ENCODE data around the gene KRT2. TPM values are rescaled to one million over a fixed set of nuclear protein-coding genes. Genes with fewer than 3 reads are reported as not detected.

The KRT2 gene
- total and polyA plus RNA-seq, 10 of the 15 experiments (the other 5 are each of a cell fraction or from before 2014, with no cell fraction given): 0.08 to 0.12 TPM; not detected in 8

DNA sequence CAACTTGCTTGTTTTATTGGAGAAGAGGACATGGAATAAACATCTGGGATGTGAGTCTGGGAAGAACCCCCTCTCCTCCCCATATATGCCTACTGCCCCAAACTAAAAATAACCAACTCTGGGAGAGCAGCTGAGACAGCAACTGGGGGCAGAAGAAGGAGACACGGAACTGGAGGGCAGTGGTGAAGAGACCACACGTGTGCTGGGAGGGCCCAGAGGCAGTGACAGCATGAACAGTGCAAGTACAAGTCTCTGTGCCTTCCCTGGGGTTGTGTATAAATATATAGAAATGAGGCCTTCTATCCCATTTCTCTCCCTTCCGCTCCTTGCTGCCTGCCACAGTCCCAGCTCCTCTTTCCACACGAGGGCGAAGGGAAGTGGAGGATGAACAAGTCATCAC, 29.7 kb downstream of the KRT2 start (continued):
- TF ChIP-seq, protein P1, sequence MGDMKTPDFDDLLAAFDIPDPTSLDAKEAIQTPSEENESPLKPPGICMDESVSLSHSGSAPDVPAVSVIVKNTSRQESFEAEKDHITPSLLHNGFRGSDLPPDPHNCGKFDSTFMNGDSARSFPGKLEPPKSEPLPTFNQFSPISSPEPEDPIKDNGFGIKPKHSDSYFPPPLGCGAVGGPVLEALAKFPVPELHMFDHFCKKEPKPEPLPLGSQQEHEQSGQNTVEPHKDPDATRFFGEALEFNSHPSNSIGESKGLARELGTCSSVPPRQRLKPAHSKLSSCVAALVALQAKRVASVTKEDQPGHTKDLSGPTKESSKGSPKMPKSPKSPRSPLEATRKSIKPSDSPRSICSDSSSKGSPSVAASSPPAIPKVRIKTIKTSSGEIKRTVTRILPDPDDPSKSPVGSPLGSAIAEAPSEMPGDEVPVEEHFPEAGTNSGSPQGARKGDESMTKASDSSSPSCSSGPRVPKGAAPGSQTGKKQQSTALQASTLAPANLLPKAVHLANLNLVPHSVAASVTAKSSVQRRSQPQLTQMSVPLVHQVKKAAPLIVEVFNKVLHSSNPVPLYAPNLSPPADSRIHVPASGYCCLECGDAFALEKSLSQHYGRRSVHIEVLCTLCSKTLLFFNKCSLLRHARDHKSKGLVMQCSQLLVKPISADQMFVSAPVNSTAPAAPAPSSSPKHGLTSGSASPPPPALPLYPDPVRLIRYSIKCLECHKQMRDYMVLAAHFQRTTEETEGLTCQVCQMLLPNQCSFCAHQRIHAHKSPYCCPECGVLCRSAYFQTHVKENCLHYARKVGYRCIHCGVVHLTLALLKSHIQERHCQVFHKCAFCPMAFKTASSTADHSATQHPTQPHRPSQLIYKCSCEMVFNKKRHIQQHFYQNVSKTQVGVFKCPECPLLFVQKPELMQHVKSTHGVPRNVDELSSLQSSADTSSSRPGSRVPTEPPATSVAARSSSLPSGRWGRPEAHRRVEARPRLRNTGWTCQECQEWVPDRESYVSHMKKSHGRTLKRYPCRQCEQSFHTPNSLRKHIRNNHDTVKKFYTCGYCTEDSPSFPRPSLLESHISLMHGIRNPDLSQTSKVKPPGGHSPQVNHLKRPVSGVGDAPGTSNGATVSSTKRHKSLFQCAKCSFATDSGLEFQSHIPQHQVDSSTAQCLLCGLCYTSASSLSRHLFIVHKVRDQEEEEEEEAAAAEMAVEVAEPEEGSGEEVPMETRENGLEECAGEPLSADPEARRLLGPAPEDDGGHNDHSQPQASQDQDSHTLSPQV (IDR thresholded peaks at IDR 0.05): no peak
- no peak for TF ChIP-seq NR2F1 (conservative IDR thresholded peaks at IDR 0.05)

DNA sequence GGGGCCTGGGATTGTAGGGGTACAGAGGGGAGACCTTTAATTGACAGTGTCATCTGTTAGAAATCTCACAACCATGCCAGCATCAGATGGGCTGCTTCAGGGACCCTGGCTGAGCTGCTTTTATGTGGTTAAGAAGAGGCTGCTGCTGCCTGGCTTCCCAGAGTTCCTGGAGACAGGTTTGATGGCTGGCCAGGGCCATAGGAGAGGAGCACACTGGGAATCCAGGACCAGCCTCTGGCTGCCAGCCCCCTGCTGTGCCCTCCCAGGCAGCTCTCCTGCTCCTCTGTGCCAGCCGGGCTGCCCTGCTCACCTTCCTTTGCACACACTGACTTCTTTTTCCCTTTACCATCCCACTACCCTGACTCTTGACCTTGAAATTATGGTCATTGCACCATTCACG, 33.1 kb downstream of the KRT2 start:
- no TSS peak for BruUV-seq (replicated peaks)
- 0% methylated on average over 1 of the region's 2 CpGs for WGBS (ENCODE audit: insufficient coverage, insufficient replicate concordance, low lambda C conversion rate, missing lambda C conversion rate)
- ChIA-PET POLR2A (no interaction called here), SMC1A (ENCODE audit: uncharacterized antibody, unreplicated experiment) (no interaction called here), CTCF (no interaction called here), RAD21 (ENCODE audit: unreplicated experiment) (no interaction called here)
- no peaks in the 10 kb centered on the region for H4K20me1 ChIP-seq (ENCODE audit: control insufficient read depth, insufficient read depth)
- no peaks in the 10 kb centered on the region for H3K79me2 ChIP-seq (ENCODE audit: control insufficient read depth, insufficient read depth, low read length)
- no peak for ATAC-seq
- no peak overlapping the region for H3K27ac ChIP-seq (ENCODE audit: control insufficient read depth, insufficient read depth)
- intact Hi-C loops (cut with micrococcal nuclease; ENCODE audit: unreplicated experiment) (no loop called here), in situ Hi-C loops (cut with MboI) (no loop called here)
- peaks cover 0 to 3% of the 10 kb centered on the region in 2 experiments; a peak in 3 of 4 replicates for H3K27me3 ChIP-seq (replicated peaks in 1 of 2; ENCODE audit: control insufficient read depth in 2 of 2, insufficient read depth in 2 of 2, low read length in 1 of 2)
- no peak for FAIRE-seq
- H3K9me3 ChIP-seq (replicated peaks; ENCODE audit: control insufficient read depth, insufficient read depth, low read length): no peaks in the 10 kb centered on the region
- H3K4me3 ChIP-seq: no peak overlapping the region
- DNase-seq (ENCODE audit: low read depth, low spot score): no peak
- H3K36me3 ChIP-seq (ENCODE audit: control insufficient read depth in 2 of 2, insufficient read depth in 2 of 2, low read length in 1 of 2): no peaks in the 10 kb centered on the region
- no peak overlapping the region for H2AFZ ChIP-seq (ENCODE audit: control insufficient read depth, low read depth, low read length)
- TF ChIP-seq JUNB (IDR thresholded peaks at IDR 0.05) (no peak), RCOR1 (conservative IDR thresholded peaks at IDR 0.05; ENCODE audit: low read depth, low read length) (no peak), SREBF1 (IDR thresholded peaks at IDR 0.05; ENCODE audit: low read length) (no peak), FOS (IDR thresholded peaks at IDR 0.05; ENCODE audit: borderline replicate concordance, extremely low read depth, insufficient read length) (no peak), PAX8 (IDR thresholded peaks at IDR 0.05) (no peak)
- H3K4me2 ChIP-seq (ENCODE audit: control insufficient read depth, insufficient read depth): no peak overlapping the region
- no peak overlapping the region for H3K9ac ChIP-seq (ENCODE audit: control insufficient read depth, insufficient read depth, low read length)
- H3K4me1 ChIP-seq (ENCODE audit: control insufficient read depth, insufficient read depth, low read length): no peaks in the 10 kb centered on the region

Measured in GM12878 (cell line).